Pulmonary artery endothelial cell (primary cell): Measurements from ENCODE around the gene C1QTNF2. TPM values are rescaled to one million over a fixed set of nuclear protein-coding genes. Genes with fewer than 3 reads are reported as not detected.

Experiments
- DNase-seq: peaks from one replicate; pipeline ENCODE4 v3.0.0-alpha.2; 2011; ENCODE audit warnings: low read depth, low spot score
- total RNA-seq: library from RNA; depleted of rRNA; stranded (reverse); fragments of >200 nt; gene quantifications from 2 replicates; pipeline ENCODE4 v1.2.3, GENCODE V29; 2014

The C1QTNF2 gene
- total RNA-seq, 1 donor from 2014 or later = 0.07 TPM

- no peak for DNase-seq
Measured at GRCh38 chr5:160375166-160375565, 4.7 kb upstream of the C1QTNF2 start.

GRCh38 chr5:160371294-160371693 lies 868 bp upstream of the C1QTNF2 start:
- no peak for DNase-seq

DNA sequence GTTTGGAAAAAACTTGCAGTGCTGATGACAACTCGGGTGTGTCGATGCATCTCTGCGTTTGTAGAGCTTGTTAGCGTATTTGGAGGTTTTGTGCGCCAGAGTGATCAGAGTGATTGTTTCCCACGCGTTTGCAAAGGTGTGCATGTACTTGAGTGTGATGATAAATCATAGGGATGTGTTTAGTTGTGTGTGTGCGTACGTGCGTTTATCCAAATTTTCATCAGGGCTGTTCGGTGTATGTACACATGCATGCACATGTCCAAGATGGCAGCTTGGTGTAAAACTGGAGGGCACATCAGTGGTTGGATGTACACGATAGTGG lies 248 bp upstream of the C1QTNF2 start:
- DNase-seq = no peak

DNA sequence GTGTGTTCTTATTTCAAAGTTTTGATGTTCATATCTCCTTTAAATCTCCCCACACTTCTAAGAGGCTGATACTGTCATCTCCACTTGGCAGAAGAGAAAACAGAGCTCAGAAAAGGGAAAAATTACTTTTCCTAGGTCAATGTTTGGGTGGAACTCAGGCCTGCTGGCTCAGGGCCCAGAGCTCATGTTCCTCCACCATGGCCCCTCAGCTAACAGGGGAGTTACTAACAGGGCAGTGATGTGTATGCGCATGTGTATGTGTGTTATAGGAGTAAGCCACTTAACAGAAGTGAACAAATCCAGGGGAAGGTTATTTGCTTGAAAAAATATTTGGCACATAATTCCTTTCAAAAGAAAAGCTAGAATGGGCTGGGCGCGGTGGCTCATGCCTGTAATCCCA lies 2.5 kb downstream of the C1QTNF2 start:
- no peak for DNase-seq

- no peak for DNase-seq
Measured at GRCh38 chr5:160367261-160367660, 3.2 kb downstream of the C1QTNF2 start.

GRCh38 chr5:160366230-160366629 lies 4.2 kb downstream of the C1QTNF2 start:
- no peak for DNase-seq

DNA sequence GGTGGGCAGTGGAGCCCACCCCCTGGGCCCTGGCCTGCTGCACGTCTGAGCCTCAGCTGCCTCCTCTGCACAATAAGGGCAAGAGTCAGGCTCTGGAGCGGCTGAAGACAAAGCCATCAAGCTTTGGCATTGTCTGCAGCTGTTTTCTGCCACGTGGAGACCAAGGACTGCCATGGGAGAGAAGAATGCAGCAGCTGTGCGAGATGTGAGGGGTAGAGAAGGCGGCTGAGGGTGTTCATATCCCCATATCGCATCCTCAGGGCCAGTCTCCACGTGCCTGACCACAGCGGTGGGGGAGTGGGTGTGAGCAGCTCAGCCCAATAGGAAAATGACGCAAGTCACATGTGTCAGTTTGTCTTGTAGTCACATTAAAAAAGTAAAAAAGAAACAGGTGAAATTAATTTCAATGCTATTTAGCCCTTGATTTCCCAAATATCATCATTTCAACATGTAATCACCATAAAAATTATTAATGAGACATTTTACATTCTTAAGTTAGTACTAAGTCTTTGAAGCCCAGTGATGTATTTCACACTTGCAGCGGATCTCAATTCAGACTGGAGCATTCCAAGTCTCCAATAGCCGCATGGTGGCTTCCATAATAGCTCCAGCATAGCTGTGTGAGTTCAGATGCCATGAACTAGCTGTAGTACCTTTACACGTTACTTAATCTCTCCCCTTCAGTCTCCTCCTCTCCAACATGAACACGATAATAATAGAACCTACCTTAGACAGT lies 6.6 kb downstream of the C1QTNF2 start:
- no peak for DNase-seq

DNA sequence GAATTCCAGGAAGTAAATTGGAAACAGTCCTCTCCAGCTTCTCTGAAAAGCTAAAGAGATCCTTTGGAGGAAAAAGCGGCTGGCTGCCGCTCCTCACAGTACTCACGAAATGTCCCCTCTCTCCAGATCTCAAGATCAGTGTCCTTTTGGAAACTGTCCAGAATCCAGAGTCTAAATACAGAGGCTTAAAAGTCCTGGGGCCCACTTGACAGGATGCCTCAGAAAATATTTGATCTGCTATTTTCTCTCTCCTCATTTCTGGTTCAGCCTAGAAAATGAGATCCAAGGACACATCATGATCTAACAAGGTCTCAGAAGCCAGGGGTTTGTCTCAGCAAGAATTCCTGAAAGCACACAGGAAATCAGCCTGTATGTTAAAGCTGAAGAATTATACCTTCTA lies 7.2 kb downstream of the C1QTNF2 start:
- DNase-seq = no peak

- DNase-seq = no peak
Measured at GRCh38 chr5:160361624-160362228, 8.7 kb downstream of the C1QTNF2 start.

GRCh38 chr5:160360310-160360709 lies 10.1 kb downstream of the C1QTNF2 start:
- DNase-seq = no peak

DNA sequence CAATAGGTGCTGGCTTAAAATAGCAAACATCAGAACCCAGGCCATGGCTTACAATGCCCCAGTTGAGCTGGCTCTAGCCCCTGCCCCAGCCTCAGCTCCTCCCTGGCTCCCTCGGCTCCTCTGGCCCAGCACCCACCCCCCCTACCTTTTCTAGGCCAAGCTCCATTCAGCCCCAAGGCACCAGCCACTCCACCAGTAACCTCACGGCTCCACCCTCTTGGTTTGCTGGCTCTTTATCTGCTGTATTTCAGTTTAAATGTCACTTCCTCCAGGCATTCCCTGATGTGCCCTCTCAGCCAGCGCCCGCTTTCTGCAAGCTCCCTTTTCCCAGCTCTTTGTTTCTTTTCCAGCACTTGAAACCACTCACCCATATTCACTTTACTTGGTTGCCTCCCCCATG lies 10.6 kb downstream of the C1QTNF2 start:
- DNase-seq = no peak

- no peak for DNase-seq
Measured at GRCh38 chr5:160359242-160359641, 11.2 kb downstream of the C1QTNF2 start.

DNA sequence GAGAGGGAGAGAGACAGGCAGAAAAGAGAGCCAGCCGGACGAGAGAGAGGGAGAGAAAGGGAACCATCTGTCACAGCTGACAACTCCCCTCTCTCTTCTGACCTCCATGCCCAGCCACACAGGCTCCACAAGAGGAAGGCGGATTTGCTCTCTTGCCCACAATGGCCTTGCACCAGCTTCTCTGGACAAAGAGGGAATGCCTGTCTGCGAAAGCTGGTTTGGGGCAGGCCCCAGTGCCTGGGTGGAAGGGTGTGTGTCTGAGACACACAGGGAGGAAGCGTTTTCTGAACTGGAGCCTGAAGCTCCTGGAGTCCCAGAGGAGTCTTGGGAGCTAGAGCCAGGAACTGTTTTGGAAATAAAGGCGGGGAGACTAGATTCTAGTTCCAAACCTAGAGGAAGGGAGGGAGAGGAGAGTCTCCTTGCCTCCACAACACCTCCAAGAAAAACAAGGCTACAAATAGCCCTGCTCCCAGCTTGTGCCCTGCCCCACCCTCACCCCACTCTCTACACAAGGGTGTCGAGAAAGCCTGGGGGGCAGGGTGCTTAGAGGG lies 12.5 kb downstream of the C1QTNF2 start:
- no peak for DNase-seq

DNA sequence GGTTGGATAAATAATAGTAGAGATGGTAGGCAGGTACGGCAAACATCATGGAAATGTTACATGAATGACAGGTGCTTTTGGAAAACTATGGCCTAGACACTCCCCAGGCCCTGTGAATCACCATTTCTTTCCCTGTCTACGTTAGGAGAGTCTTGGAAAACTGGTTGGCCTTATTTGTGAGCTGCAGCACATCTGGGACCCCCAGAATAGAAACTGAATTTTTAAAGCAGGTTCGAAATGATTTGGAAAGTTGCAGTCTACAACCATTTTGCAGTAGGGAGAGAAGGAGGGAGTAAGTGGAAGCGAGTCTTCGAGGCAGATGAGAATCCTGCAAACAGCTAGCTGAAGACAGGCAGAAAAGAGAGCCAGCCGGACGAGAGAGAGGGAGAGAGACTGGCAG lies 13.0 kb downstream of the C1QTNF2 start:
- no peak for DNase-seq

- no peak for DNase-seq
Measured at GRCh38 chr5:160356550-160357347, 13.7 kb downstream of the C1QTNF2 start.

GRCh38 chr5:160354666-160355065 lies 15.8 kb downstream of the C1QTNF2 start:
- no peak for DNase-seq

DNA sequence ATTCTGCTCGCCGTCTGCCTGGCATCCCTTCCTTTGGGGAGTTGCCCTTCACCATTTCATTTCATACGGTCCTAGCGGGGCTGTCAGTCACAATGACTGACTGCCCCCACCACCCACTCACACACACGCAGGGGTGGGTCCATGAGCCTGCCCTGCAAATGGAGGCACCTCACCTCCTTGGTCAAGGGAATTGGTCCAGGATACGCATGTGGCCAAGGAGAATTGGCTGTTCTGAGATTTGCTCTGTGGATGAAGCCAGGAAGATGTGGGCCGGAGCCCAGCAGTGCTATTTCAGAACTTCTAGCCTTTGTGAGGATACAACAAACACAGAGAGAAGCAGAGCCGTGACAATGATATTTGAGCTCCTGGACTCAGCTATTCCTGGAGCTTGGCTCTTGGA lies 17.0 kb downstream of the C1QTNF2 start:
- no peak for DNase-seq

- DNase-seq = no peak
Measured at GRCh38 chr5:160352308-160352707, 18.1 kb downstream of the C1QTNF2 start.

- DNase-seq = no peak
Measured at GRCh38 chr5:160349935-160350303, 20.5 kb downstream of the C1QTNF2 start.

DNA sequence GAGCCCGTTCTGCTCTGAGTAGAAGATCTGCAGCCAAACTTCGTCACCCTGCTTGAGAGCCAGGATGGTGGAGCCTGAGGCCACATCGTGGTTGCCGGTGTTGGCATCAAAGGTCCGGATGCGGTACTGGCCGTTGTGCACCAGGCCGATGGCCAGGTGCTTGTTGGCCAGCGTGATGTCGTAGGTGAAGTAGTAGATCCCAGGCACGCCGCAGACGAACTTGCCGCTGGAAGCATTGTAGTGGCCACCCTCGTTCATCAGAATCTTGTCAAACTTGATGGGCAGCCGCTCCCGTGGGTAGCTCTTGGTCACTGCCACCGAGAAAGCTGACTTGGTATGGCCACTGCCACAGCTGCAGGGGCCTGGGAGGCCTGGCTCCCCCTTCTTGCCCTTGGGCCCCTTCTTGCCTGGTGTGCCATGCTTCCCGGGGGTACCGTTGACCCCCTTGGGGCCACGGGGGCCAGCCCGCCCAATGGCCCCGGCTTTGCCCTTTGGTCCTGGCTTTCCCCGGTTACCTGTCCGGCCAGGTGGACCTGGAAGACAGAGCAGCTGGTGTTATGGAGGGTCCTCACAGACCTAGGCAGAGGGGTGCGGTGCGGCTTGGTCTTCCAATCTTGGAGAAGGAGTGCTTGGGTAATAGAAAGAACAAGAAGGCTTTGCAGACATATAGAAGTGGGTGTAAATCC lies 21.0 kb downstream of the C1QTNF2 start:
- DNase-seq = no peak

DNA sequence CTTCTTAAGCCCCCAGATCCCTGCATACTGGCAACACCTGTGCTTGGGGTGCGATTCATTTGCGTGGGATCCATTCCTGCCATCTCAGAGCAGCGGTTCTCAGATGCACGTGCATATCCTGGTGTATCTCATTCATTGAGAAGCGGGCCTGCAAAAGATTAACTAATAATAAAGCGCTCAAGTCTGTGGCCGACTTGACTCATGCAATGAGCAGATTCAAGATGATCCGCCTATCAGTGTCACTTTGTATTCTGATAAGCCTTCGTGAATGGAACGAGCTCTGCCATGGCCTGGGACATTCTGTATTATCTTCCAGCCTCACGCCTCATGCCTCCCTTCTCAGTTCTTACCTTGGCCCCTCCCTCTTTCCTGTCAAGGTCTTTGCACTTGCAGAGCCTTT lies 22.3 kb downstream of the C1QTNF2 start:
- DNase-seq = no peak

DNA sequence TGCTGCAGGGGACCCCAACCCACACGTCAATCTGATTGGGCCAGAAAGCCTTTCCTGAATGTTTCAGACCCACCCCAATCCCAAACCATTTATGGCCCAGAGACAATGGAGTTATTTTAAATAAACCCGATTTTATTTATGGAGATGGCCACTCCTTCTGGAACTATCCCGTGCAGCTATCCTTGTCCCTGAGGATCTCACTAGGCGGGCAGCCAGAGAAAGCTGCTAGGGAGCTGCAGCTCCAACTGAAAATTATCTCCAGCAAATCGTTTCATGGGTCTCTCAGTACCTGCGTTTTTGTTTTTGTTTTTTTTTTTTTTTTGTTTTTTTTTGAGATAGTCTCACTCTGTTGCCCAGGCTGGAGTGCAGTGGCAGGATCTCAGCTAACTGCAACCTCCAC lies 23.0 kb downstream of the C1QTNF2 start:
- DNase-seq = no peak
